ENCODE measurements around the gene HDAC9.

GRCh38 chr7:18680576-18680975 lies 185.0 kb downstream of the HDAC9 start:
- TF ChIP-seq ZNF234 (CRISPR knock-in tag; conservative IDR thresholded peaks at IDR 0.05), result no peak
- TF ChIP-seq ZBTB44 (CRISPR knock-in tag; IDR thresholded peaks at IDR 0.05), result no peak
- no peak for TF ChIP-seq HDAC2 (CRISPR knock-in tag; IDR thresholded peaks at IDR 0.05)
- TF ChIP-seq ZNF629 (CRISPR knock-in tag; conservative IDR thresholded peaks at IDR 0.05), result no peak
- TF ChIP-seq CTCF (CRISPR knock-in tag; IDR thresholded peaks at IDR 0.05), result no peak
- TF ChIP-seq HNRNPUL1 (IDR thresholded peaks at IDR 0.05; ENCODE audit: low read depth, low read length), result no peak
- no peak for TF ChIP-seq MYC (CRISPR knock-in tag; IDR thresholded peaks at IDR 0.05; ENCODE audit: borderline replicate concordance)
- TF ChIP-seq ZBTB46 (CRISPR knock-in tag; IDR thresholded peaks at IDR 0.05; ENCODE audit: borderline replicate concordance), result no peak
- TF ChIP-seq CEBPB (IDR thresholded peaks at IDR 0.05; ENCODE audit: borderline replicate concordance, low read depth, low read length), result no peak
- TF ChIP-seq HNRNPH1 (optimal IDR thresholded peaks at IDR 0.05; ENCODE audit: low read depth, low read length), result no peak
- no peak for TF ChIP-seq MLX (CRISPR knock-in tag; IDR thresholded peaks at IDR 0.05)
